NCI-H1048 (cell line): Measurements from ENCODE around the gene CHRM4.

Source experiments
- DNase-seq: peaks from one replicate; lab custom pipeline; 2025; lab: John Stamatoyannopoulos, UW

The CHRM4 gene

DNA sequence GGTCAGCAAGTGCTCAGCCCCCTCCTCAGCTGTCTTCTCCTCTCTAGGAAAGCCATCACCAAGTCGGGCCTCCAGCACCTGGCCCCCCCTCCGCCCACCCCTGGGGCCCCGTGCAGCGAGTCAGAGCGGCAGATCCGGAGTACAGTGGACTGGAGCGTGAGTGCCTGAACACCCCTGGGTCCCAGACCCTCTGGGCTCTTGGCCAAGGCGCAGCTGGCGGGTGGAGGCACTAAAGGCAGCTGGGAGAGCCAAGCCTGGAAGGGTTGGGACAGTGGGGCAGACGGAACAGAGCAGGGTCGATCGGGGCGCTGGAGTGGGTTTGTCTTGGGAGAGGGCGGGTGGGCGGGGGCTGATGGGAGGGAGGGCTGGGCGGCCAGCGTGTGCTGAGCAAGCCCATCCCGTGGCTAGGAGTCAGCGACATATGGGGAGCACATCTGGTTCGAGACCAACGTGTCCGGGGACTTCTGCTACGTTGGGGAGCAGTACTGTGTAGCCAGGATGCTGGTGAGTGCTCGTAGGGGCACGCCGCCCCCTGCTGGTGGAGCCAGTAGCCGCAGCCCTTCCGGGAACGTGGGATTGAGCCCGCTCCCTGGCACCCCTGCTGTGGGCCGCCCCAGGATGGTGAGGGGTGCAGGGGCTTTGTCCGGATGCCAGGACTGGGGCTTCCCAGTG, 24.2 kb downstream of the CHRM4 start:
- DNase-seq: no peak

DNA sequence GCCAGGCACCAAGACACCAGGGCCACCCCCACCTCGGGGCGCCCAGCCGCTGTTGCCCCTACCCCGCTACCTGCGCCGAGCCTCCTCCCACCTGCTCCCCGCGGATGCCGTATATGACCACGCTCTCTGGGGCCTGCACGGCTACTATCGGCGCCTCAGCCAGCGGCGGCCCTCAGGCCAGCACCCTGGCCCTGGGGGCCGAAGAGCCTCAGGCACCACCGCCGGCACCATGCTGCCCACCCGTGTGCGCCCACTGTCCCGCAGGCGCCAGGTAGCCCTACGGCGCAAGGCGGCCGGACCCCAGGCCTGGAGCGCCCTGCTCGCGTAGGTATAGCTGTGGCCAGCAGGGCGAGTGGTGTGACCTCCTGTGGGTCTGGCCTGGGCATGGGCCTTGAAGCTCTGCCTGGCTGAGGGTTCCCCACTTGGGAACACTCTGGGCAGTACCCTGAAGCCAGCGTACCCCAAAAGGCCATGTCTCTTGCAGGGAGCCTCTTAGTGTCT, 24.9 kb downstream of the CHRM4 start:
- DNase-seq: no peak

DNA sequence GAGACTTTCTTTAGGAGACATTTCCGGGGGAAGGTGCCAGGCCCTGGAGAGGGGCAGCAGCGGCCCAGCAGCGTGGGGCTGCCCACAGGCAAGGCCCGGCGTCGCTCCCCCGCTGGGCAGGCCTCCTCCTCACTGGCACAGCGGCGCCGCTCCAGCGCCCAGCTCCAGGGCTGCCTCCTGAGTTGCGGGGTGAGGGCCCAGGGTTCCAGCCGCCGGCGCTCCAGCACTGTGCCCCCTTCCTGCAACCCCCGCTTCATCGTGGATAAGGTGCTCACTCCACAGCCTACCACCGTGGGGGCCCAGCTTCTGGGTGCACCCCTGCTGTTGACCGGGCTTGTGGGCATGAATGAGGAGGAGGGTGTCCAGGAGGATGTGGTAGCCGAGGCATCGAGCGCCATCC, 25.3 kb downstream of the CHRM4 start:
- no peak for DNase-seq

DNA sequence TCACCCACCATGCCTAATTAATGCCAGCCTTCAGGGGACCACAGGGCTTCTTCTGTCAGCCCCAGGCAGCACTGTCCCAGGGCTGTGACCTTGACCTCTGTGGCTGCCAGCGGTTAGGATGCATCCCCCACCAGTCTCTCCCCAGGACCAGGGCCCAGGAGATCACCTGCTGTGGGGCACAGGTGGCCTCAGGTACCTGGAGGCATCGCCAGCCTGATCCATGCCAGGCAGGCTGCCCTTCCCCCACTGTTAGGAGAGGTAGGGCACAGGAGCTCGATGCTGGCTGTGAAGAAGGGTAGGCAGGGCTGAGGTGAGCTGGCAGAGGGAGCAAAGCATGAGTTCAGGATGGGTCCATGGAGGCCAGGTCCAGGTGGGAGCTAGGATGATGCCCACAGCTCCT, 26.8 kb downstream of the CHRM4 start:
- no peak for DNase-seq

DNA sequence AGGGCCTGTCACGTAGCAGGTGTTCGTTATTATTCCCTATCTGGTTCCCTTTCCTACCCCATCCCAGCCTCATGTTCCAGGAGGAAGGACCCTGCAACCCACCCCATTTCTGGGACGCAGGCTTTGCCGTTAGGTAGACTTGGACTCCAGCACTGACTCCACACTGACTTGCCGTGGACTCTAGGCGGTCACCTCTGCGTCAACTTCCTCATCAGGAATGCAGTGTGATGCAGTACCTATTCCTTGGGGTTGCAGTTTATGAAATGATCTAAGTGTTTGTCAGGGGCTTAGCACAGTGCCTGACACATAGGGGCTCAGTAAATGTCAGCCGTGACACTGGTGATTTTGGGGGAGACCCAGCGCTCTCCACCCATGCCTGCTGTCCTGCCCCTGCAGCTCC, 27.5 kb downstream of the CHRM4 start:
- no peak for DNase-seq

DNA sequence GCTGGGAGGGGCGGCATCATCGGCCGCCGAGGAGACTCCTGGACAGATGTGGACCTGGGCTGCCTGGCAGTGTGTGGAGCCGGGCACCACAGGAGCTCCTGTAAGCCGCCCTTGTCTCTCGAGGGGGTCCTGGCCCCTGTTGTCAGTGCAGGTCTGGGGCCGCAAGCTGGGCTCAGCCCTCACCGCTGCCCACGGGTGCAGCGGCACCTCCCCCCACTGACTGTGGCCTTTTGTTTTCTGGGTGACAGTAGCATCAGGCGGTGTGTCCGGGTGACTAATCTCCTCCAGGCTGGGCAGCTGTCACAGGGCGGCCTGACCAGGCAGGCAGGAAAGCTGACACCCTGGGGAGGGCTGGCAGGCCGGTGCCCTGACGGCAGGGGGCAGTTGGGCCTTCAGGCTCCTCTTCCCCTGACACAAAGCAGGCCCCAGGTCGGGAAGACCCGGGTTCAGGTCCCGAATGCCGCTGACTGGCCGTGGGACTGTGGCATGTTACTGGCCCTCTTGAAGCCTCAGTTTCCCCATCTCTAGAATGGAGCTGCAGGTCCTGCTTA, 28.0 kb downstream of the CHRM4 start:
- no peak for DNase-seq

DNA sequence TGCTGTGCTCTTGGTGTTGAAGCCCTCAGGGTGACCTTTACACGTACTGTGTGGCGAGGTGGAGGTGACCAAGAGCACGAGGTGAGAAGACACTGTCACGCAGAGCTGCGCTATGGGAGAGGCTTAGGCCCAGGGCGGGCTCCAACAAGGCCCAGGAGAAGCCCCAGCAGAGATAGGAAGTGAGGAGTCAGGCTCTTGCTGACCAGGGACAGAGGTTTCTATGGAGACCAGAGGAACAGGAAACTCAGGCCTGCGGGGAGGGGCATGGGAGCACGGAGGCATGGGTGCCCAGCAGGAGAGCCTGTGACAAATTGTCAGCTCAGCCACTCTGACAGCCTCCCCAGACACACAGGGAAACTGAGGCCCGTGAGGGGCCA, 28.6 kb downstream of the CHRM4 start:
- DNase-seq: no peak

DNA sequence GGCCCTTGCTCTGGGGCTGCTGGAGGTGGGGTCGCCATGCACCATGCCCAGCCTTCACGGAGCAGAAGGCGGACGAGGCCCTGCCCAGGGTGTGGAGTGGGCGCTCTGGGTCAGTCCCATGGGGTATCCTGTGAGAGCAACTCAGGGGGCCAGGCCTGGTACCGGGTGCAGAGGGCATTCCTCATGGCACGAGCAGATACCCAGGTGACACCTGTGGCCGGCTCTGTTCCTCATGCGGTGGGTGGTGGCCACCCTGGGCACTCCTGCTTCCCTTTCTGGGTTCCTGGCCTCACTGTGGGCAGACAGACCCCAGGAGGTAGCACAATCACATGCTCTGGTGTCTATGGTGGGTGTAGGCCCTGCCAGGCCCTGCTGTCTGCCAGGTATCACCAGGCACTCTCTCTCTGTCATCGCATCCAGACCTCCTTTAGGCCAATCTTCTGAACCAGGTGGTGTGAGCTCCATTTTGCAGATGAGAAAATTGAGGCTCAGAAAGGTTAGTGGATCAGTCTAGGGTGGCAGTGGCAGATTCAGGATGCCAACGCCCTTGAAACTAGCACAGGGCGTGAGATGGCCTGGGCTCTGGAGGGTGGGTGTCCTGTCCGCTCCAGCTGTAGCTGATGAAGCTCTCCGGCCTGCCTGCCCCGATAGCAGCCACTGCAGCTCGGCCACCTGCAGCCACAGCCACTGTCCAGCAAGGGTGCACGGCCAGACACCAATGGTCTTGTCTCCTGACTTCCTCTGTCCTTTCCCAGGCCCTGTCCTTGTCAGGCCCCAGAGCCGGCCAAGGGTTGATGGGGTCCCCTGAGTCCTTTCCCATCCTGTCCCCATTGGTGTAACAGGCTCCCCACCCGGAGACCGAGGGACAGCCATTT, 29.2 kb downstream of the CHRM4 start:
- DNase-seq: no peak

DNA sequence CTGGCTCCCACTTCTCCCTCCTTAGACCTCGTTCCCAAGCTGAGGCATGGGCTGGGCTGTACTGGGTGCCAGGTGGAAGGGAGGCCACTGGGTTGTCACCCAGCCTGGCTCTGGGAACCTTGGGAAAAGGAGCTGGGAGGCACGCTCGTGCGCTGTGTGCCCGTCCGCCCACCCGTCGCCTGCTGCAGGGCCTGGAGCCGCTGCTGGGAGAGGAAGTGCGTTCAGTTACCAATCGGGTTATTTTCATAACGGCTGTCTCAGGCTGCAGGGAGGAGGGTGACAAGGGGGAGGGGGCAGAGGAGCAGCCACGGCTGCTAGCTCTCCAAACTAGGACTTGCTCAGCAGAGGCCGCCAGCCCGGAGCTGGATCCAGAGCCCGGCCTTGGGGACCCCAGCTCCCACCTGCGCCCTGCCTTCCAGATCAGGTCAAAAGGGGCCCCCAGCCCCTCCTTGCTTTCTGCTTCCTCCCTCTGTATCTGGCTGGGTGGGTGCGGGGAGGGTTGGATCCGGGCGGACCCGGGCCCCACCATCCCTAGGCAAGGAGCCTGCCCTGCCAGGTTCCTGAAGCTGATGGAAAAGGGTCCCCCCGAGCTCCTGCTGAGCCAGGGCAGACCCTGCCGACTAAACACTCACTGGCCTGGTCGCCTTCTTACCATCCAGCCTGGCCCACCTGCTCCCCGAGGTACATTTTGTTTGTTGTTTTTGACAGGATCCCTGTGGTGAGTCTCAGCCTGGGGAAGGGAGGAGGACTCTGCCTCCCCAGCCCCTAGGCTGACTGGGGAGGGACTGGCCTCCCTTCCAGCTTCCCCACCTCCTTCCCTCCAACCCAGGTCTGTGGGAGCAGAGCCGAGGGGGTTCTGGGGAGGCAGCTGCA, 30.1 kb downstream of the CHRM4 start:
- no peak for DNase-seq

DNA sequence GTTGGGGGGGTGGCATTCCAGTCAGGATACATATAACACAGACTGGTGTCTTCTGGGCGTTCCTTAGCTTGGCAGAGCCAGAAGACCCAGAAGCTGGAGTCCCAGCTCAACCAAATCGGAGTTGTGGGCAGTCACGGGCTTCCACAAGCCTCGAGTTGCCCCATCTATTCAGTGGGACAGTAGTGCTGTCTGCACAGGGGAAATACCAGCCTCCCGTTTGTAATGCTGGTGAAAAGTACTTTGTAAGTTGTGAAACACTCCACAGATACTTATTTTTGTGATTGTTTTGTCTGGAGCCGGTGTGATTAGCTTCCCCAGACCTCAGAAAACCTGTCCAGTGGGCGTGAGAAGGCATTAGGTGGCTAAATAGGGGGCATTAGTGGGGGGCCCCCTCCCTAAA, 30.7 kb downstream of the CHRM4 start:
- no peak for DNase-seq

DNA sequence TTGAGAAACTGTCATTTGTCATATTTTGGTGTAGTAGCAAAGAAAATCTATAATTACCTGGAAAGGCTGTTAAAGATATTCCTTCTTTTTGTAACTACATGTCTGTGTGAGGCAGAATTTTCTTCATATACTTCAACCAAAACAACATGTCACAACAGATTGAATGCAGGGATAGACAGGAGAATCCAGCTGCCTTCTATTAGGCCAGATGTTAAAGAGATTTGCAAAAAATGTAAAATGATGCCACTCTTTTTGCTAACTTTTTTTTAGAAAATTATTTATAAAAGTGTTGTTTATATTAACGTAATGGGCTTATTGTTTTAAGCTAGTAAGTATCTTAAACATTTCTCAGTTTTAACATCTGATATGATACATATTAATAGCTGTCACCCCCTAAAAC, 31.6 kb downstream of the CHRM4 start:
- no peak for DNase-seq

DNA sequence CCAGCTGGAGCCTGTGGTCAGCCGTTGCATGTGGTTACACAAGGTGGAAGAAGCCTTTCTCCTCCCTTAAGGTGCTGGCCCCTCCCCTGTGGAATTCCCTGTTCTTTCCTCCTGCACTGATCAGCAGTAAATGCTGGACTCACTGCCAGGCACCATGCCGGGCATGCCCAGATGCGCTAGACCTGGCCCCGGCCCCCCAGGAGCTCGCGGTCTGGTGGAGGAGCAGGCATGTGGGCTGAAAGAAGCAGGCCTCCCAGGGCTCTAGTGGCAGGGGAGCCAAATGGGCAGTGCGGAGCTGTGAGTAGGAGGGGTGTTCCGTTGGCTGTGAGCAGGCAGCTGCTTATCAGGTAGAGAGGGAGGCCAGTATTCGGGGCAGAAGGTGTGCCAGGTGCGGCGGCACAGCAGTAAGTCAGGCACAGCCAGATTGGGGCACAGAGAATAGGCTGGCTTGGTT, 34.1 kb downstream of the CHRM4 start:
- DNase-seq: no peak

DNA sequence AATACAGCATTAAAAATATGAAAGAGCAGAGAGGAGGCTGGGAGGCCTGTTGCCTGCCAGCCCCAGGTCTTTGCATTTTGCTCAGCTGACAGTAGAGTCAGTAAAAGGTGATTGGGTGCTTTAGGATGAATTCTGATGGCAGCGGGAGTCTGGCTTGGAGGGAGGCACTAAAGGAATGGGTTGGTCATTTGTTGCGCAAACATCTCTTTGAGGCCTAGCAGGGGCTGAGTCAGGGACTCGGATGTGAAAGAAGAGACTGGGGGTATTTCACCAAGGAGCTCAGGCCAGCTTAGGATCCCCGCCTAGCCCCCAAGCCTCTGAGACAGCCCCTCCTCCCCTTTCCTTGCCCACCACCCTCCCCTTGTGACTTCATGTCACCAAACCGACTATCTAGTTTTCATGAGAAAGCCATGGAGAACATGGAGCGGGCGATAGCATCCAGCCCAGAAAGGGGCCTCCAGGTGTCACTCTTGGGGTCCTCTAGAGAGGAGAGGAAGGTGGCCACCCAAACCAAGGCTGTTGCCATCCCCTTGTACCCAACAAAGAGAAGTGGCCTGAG, 34.6 kb downstream of the CHRM4 start:
- DNase-seq: no peak

DNA sequence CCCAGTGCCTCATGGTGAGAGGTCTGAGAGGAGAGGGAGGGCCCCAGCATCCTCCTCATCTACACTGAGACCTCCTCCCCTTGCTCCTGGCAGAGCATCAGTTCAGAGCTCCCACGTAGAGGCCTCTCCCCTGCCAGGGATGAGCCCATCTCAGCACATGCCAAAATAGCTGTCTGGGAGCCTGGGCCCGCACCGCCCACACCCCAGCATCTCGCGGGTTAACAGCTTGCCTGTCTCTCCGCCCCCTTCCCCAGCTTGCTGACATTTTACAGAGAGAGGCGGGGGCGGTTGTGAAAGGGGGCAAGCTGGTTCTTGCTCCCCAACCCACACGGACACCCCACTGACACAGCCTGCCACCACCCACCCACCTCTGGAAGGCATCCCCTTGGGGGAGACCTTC, 37.9 kb downstream of the CHRM4 start:
- DNase-seq: no peak

DNA sequence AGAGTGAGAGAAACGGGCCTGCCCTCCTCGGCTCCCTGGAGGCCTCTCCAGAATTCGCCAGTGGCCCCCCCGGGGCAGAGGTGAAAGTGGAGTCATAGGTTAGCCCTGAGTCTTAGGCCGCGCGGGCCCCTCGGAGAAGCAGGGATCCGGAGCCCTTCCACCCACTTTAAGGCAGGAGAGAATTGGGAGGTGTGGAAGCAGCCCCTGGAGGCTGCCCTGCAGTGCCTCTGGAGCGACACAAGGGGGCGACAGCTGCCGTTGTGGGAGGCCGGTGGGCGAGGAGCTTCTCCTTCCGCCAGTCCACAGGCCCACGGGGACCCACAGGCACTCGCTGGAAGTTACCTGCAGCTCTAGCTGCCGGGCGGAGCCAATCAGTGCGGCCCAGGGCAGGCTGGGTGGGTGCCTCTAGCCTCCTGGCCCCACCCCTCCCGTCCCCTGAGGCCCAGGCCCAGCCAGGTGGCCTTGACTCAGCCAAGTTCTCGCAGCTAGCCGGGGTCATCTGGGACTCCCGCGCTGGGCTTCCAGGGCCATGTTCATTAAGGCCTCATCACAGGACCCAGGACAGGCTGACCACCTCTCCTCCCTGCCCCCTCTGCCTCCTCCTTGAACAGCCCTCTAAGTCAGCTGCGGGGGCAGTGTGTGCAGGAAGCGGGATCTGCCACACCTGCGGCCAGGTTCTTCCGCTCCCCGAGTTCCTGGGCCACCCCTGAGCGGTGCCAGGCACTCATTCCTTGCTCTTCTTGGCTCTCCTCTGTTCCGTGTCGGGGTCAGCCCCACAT, 39.3 kb downstream of the CHRM4 start:
- peak; percentile 48 for DNase-seq

DNA sequence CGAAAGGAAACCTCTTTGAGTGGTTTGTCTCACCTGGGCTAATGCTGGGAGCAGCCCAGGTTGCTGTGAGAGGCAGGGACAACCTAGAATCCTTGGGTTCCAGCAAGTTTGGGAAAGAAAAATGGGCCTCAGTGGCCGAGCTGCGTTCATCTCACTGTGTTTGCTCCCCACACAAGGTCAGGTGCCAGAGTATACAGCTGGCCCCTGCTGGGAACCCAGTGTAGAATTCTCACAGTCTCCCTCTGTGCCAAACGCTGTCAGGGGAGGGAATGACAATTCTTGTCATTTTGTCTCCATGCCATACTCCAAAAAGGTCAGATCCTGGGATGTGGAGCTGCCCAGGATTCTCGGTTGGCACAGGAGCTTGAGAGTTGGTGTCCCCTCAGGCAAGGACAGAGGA, 40.0 kb downstream of the CHRM4 start:
- DNase-seq: no peak

DNA sequence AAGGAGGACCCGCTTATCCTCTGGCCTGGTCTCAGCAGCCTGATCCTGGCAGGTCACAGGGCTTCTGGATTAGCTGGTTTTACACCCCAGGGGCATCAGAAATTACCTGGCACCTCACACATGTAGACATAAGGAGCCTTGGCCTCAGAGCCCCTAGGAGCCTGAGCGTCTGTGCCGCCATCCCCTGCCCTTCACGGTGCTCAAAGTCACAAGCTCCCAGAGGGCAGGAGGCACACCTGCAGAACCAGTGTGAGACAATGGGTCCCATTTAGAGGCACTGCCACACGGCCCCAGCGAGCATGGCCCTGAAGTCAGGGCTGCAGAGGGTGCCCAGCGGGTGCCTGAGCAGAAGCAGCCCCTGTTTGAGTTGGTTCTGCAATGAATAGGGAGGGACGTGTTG, 40.4 kb downstream of the CHRM4 start:
- DNase-seq: no peak

DNA sequence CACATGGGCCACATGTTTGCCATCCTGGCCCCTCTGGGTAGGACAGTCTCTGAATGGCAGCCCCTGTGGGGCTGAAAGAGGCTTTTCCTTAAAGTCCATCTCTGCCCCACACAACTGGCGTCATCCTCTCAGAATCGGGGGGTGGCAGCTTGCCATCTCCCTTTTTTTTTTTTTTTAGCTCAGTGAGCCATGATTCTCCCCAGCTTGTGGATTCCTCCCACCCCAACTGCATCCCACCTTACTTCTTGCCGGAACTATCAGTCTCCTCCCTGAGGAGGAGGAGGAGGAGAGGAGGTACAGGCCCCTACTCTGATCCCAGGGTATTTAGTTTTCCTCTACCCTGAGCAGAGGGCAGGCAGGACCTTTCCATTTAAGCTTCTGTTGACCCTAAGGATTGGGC, 40.9 kb downstream of the CHRM4 start:
- no peak for DNase-seq

DNA sequence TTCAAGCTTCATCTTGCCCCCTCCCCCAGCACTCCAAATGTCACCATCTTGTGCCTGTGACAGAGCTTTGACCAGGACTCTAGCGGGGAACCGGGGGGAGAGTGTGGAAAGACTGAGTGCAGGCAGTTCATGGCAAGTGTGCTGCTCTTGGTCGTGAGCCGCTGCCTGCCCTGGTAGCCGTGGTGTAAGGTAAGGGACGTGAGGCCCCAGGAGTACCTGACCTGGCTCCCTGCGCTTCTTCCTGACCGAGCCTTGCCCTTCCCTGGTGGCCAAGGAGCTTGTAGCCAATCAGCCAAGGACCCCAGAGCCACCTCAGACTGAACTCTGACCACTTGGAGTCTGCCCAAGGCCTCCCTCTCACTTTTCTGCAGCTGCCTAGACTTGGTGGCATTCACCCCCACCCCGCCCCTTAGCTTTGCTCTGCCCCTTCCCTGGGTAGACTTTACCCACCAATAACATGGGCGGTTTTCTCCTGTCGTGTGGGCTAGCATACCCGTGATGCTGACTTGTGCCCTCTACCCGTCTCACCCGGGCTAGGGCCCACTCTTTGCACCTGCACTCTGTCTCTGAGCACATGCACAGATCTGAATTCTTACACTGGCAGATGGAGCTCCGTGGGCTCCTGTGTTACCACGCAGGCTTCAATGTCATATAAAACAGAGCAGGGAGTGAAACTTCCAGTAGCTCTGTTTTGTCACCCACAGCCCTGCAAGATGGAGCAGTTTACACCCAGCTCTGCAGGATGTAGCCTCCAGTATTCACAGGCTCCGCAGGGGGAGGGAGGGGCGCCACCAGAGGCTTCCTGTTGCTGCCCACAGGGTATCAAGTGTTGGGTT, 42.8 kb downstream of the CHRM4 start:
- no peak for DNase-seq
